ENCODE data around the gene CAMTA1. TPM values are rescaled to one million over a fixed set of nuclear protein-coding genes. Genes with fewer than 3 reads are reported as not detected.

CAMTA1 gene
- total and polyA plus RNA-seq, 8 donors, result 13.0 to 54.2 (median 23.6) TPM

DNA sequence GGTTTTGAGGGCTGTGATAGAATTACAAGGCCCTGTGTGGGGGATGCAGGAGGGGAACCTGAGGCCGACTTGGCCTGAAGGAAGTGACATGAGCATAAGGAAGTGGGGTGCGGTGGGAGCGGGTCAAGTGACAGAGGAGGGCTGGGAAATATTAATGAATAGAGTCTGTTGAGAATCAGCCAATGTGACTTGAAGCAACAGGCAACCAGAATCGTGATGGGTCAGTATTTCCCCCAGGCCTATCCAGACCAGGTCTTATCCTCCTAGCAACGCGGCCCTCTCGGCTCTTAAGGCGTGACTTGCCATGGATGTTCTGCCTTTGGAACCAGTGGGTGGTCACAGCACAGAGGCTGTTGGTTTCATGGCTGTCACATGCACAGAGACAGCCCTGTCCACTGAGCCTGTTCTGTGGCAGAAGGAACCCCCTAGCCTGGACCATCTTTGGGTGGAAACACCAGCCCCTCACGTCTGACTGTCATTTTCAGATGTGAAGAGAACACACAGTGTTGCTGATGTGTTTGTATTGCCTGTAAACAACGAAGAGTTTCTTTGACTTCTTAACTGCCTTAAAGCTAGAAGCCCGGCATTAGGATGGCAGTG is 468.8 kb downstream of the CAMTA1 start:
- Histone ChIP-seq H3K4me1 (no peaks in the 10 kb centered on the region), H3K9me3 (no peaks in the 10 kb centered on the region), H3K27ac (no peak overlapping the region), H3K4me3 (no peak overlapping the region), H3K36me3 (no peaks in the 10 kb centered on the region), H3K27me3 (no peaks in the 10 kb centered on the region)
- ATAC-seq (no peak), FAIRE-seq (no peak), DNase-seq (no peak)
- intact Hi-C loops (cut with DNase I), result no loop called here
- TF ChIP-seq, protein P1, sequence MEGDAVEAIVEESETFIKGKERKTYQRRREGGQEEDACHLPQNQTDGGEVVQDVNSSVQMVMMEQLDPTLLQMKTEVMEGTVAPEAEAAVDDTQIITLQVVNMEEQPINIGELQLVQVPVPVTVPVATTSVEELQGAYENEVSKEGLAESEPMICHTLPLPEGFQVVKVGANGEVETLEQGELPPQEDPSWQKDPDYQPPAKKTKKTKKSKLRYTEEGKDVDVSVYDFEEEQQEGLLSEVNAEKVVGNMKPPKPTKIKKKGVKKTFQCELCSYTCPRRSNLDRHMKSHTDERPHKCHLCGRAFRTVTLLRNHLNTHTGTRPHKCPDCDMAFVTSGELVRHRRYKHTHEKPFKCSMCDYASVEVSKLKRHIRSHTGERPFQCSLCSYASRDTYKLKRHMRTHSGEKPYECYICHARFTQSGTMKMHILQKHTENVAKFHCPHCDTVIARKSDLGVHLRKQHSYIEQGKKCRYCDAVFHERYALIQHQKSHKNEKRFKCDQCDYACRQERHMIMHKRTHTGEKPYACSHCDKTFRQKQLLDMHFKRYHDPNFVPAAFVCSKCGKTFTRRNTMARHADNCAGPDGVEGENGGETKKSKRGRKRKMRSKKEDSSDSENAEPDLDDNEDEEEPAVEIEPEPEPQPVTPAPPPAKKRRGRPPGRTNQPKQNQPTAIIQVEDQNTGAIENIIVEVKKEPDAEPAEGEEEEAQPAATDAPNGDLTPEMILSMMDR (IDR thresholded peaks at IDR 0.05), result no peak
- WGBS, 2 donors, result 70 to 73% methylated on average over 11 of the region's 11 CpGs

DNA sequence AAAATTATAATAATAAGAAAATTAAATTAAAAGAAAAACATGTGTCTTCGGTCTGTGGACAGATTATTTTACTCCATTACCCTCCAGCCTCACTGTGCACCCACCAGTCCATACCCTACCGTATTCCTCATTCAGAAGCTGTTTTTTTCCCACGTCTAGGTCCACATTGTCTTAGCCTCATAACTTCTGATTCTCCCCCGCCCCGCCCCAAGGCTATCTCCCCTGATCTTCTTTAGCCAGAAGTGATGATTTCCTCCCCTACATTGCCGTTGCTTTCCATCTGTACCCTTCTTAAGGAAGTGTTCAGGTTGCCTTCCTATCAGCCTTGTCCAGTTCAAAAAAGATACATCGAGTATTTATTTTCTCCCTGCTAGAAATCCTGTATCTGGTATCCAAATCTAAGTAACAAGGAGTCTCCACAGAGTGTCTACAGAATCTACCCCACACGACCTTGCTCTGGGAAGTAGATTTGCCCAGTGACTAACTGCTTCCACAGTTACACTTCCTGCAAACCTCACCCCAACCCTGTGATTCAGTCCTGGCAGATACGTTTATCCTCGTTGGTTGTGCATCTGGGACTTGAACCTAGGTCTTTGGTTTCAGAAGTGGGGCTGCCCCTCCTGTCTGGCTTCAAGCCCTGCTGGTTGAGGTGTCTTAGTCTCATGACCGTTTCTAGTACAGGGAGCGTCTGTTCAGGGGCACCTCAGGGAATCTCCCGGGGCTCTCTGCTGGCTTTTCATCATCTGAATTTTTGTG is 470.2 kb downstream of the CAMTA1 start:
- Histone ChIP-seq H3K27ac (no peak overlapping the region), H3K27me3 (no peaks in the 10 kb centered on the region), H3K36me3 (no peaks in the 10 kb centered on the region), H3K4me1 (no peaks in the 10 kb centered on the region), H3K4me3 (no peak overlapping the region), H3K9me3 (no peaks in the 10 kb centered on the region)
- TF ChIP-seq, protein P1 (IDR thresholded peaks at IDR 0.05), result no peak
- FAIRE-seq (no peak), DNase-seq (no peak), ATAC-seq (no peak)
- intact Hi-C loops (cut with DNase I), result no loop called here
- WGBS, 2 donors, result 64 to 67% methylated on average over 13 of the region's 13 CpGs

DNA sequence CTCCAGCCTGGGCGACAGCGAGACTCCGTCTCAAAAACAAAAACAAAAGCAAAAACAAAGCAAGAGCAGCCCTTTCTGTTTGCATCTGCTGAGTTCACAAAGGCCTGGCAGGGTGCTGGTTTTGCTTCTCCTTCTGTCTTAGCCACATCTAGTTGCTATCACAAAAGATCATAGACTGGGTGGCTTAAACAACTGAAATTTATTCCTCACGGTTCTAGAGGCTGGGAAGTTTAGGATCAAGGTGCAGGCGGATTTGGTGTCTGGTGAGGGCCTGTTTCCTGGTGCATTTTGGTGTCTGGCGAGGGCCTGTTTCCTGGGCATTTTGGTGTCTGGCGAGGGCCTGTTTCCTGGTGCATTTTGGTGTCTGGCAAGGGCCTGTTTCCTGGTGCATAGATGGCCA is 471.3 kb downstream of the CAMTA1 start:
- 81 to 82% methylated on average over 7 of the region's 7 CpGs for WGBS, 2 donors
- Histone ChIP-seq H3K9me3 (no peaks in the 10 kb centered on the region), H3K27ac (no peak overlapping the region), H3K4me1 (no peaks in the 10 kb centered on the region), H3K36me3 (no peaks in the 10 kb centered on the region), H3K27me3 (no peaks in the 10 kb centered on the region), H3K4me3 (no peak overlapping the region)
- DNase-seq (no peak), ATAC-seq (no peak), FAIRE-seq (no peak)
- TF ChIP-seq, protein P1 (IDR thresholded peaks at IDR 0.05), result no peak
- intact Hi-C loops (cut with DNase I), result no loop called here

DNA sequence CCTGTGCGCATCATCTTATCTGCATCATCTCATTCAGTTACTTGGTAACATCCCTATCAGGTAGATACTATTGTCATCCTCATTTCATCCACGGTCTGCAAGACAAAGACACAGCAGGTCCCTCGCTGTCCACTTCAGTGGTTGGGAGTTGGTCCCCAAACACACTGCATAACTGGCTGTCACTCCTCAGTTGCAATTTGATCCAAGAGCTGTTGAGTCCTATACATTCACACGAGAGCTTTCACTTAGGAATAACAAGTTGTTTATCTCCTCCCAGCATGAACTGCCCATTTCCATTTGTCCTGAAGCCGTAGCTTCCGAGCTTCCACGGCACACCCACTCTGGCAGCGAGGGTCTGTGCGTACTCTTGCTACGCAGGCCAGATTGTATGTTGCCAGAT is 472.0 kb downstream of the CAMTA1 start:
- TF ChIP-seq, protein P1 (IDR thresholded peaks at IDR 0.05), result no peak
- no peaks in the 10 kb centered on the region for H3K27me3 ChIP-seq
- DNase-seq (no peak), FAIRE-seq (no peak), ATAC-seq (no peak)
- no peak overlapping the region for H3K27ac ChIP-seq
- H3K4me3 ChIP-seq, result no peak overlapping the region
- no peaks in the 10 kb centered on the region for H3K9me3 ChIP-seq
- no peaks in the 10 kb centered on the region for H3K4me1 ChIP-seq
- no peaks in the 10 kb centered on the region for H3K36me3 ChIP-seq
- WGBS, 2 donors, result 64 to 71% methylated on average over 10 of the region's 10 CpGs
- intact Hi-C loops (cut with DNase I), result no loop called here

DNA sequence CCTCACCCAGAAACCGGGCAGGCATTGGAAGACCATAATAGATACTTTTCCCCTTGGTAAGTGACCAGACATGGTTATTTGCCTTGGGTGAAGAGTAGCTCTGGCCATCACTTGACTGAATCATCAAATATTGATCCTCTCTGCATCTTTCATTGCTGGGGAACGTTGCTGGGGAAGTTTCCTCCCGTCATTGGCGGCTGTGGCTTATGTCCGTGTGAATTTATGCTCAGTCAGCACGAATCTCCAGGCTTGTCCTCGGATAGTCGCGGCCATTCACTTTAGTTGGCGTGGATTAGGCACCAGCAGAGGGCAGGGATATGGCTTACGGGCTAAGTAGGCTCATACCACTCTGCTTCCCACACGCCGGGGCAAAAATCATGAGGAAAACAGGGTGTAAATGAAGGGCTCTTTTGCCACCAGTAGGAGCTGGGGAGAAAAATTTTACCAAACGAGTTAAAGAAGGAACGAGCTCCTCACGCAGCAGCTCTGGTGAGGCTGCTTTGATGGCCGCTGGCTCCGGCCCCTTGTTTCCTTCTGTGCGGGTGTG is 473.4 kb downstream of the CAMTA1 start:
- Histone ChIP-seq H3K27ac (no peak overlapping the region), H3K4me3 (no peak overlapping the region), H3K4me1 (peaks cover 0 to 9% (median 0%) of the 10 kb centered on the region in 3 donors), H3K9me3 (no peaks in the 10 kb centered on the region), H3K36me3 (no peaks in the 10 kb centered on the region), H3K27me3 (no peaks in the 10 kb centered on the region)
- TF ChIP-seq, protein P1 (IDR thresholded peaks at IDR 0.05), result no peak
- no peak for DNase-seq
- intact Hi-C loops (cut with DNase I), result no loop called here
- WGBS, 2 donors, result 72 to 76% methylated on average over 19 of the region's 19 CpGs
- FAIRE-seq, result no peak
- no peak for ATAC-seq
